Measurements from ENCODE around the gene KIFC1.

KIFC1 gene

DNA sequence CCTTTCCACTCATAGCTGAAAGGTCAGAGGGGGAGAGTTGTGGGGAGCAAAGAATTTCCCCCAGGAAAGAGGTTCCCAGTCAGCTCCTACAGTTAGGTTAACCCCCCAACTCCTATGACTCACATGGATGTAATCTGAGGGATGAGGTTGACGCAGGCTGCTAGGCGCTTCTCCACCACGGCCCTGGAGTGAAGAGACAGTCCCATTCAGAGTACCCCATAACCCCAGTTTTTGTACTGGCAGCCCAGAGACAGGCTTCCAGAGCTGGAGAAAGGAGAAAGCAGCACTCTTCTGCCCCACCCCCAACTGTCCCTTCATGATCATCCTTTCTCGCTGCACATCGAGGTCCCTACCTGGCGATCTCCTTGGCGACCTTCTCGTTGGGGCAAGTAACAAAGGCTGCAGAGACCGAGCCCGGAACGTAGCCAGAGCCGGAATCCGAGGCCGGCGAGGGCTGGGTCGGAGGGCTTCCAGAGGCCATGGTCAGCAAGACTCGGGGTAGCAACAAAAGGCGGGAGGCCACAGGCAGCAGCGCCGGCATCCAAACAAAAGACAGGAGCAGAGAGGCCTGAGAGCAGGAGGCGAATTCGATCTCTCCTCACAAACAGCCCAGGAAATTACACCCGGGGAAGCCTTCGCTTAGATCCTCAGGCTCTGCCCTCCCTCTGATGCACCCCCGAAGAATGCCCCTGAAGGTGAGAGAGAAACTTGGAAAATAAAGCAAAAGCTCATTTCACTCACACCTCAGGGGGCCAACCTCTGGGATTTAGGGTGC, 25.7 kb downstream of the KIFC1 start:
- no peak for TF ChIP-seq EZH2 (IDR thresholded peaks at IDR 0.05; ENCODE audit: borderline replicate concordance, low read depth, low read length, severe bottlenecking)
- no peak for TF ChIP-seq CTCF (IDR thresholded peaks at IDR 0.05; ENCODE audit: borderline replicate concordance, extremely low read depth, low read length, poor library complexity, severe bottlenecking)
- Histone ChIP-seq H3K79me2 (ENCODE audit: insufficient read depth, low read length) (peaks cover 68% of the 10 kb centered on the region), H4K20me1 (ENCODE audit: insufficient read depth, low read length) (peaks cover 29% of the 10 kb centered on the region; the same call in 1 of the 2 replicates), H3K9me3 (ENCODE audit: insufficient read depth, low read length, severe bottlenecking) (no peaks in the 10 kb centered on the region), H3K36me3 (ENCODE audit: insufficient read depth, low read length) (peaks cover 43% of the 10 kb centered on the region), H3K4me2 (ENCODE audit: insufficient read depth, low read length) (peak overlapping the region; percentile 87), H3K27ac (ENCODE audit: low read length) (peak overlapping the region; percentile 83), H3K27me3 (ENCODE audit: insufficient read depth, low read length, poor library complexity) (no peaks in the 10 kb centered on the region), H3K9ac (ENCODE audit: low read depth, low read length) (peak overlapping the region; percentile 77), H2AFZ (ENCODE audit: low read depth, low read length) (peak overlapping the region; percentile 85), H3K4me1 (ENCODE audit: insufficient read depth, low read length) (peaks cover 83% of the 10 kb centered on the region), H3K4me3 (ENCODE audit: low read depth in 1 of 2, low read length in 2 of 2) (peak overlapping the region; percentile 79 to 84)
- ATAC-seq (ENCODE audit: insufficient read depth, low read depth) (no peak), DNase-seq (no peak)

- Histone ChIP-seq H3K79me2 (ENCODE audit: insufficient read depth, low read length) (peaks cover 63% of the 10 kb centered on the region), H3K4me2 (ENCODE audit: insufficient read depth, low read length) (peak within 1 kb of the TSS; percentile 87), H3K9me3 (ENCODE audit: insufficient read depth, low read length, severe bottlenecking) (no peaks in the 10 kb centered on the region), H4K20me1 (ENCODE audit: insufficient read depth, low read length) (peaks cover 22% of the 10 kb centered on the region; the same call in 1 of the 2 replicates), H3K4me1 (ENCODE audit: insufficient read depth, low read length) (peaks cover 75% of the 10 kb centered on the region), H3K4me3 (ENCODE audit: low read depth in 1 of 2, low read length in 2 of 2) (peak within 1 kb of the TSS; percentile 79 to 84), H3K27me3 (ENCODE audit: insufficient read depth, low read length, poor library complexity) (no peaks in the 10 kb centered on the region), H3K36me3 (ENCODE audit: insufficient read depth, low read length) (peaks cover 35% of the 10 kb centered on the region), H3K27ac (ENCODE audit: low read length) (peak within 1 kb of the TSS; percentile 99), H2AFZ (ENCODE audit: low read depth, low read length) (peak within 1 kb of the TSS; percentile 85), H3K9ac (ENCODE audit: low read depth, low read length) (peak within 1 kb of the TSS; percentile 86)
- ATAC-seq (ENCODE audit: insufficient read depth, low read depth) (peak; percentile 91), DNase-seq (peak; percentile 99)
- TF ChIP-seq EZH2 (IDR thresholded peaks at IDR 0.05; ENCODE audit: borderline replicate concordance, low read depth, low read length, severe bottlenecking) (no peak), CTCF (IDR thresholded peaks at IDR 0.05; ENCODE audit: borderline replicate concordance, extremely low read depth, low read length, poor library complexity, severe bottlenecking) (peak; percentile 58)
These were observed 26.5 kb downstream of the KIFC1 start, which contains the start of gene CUTA for GRCh38 chr6:33417903-33418689. CUTA (minus strand) TSS chr6:33418107; CDS start chr6:33418000, 107 bp downstream.

GRCh38 chr6:33418690-33419291, 27.2 kb downstream of the KIFC1 start:
- Histone ChIP-seq H3K4me1 (ENCODE audit: insufficient read depth, low read length) (peaks cover 75% of the 10 kb centered on the region), H3K27me3 (ENCODE audit: insufficient read depth, low read length, poor library complexity) (no peaks in the 10 kb centered on the region), H3K4me3 (ENCODE audit: low read depth in 1 of 2, low read length in 2 of 2) (peak overlapping the region; percentile 13 to 84; a peak in 3 of 4 replicates), H3K4me2 (ENCODE audit: insufficient read depth, low read length) (peak overlapping the region; percentile 87), H3K36me3 (ENCODE audit: insufficient read depth, low read length) (peaks cover 34% of the 10 kb centered on the region), H3K79me2 (ENCODE audit: insufficient read depth, low read length) (peaks cover 58% of the 10 kb centered on the region), H3K9ac (ENCODE audit: low read depth, low read length) (peak overlapping the region; percentile 86), H2AFZ (ENCODE audit: low read depth, low read length) (peak overlapping the region; percentile 85), H3K27ac (ENCODE audit: low read length) (peak overlapping the region; percentile 99), H3K9me3 (ENCODE audit: insufficient read depth, low read length, severe bottlenecking) (no peaks in the 10 kb centered on the region), H4K20me1 (ENCODE audit: insufficient read depth, low read length) (peaks cover 20% of the 10 kb centered on the region; the same call in 1 of the 2 replicates)
- DNase-seq (no peak), ATAC-seq (ENCODE audit: insufficient read depth, low read depth) (no peak)
- TF ChIP-seq CTCF (IDR thresholded peaks at IDR 0.05; ENCODE audit: borderline replicate concordance, extremely low read depth, low read length, poor library complexity, severe bottlenecking), result no peak

All from DND-41 (cell line).